Stimulated activated CD4-positive, alpha-beta T cell treated with anti-CD3 and anti-CD28 coated beads, Interleukin-1b, Interleukin-23, amount 100 ng/mL, for 4 hours (primary cell): ENCODE data around the gene GALNT10.
A peak's percentile ranks its signal among the peaks of the same experiment; 100 is the strongest.

Source experiments
- DNase-seq, 2 donors: peaks; one replicate each; pipeline ENCODE4 v3.0.0-alpha.2; 2020; ENCODE audit warnings: low read depth in 2 of 2

GALNT10 gene

GRCh38 chr5:154178661-154179060 is 11.9 kb upstream of the GALNT10 start:
- no peak for DNase-seq

- no peak for DNase-seq
Measured at GRCh38 chr5:154179846-154180710, 10.5 kb upstream of the GALNT10 start.

- no peak for DNase-seq
Measured at GRCh38 chr5:154181161-154181560, 9.4 kb upstream of the GALNT10 start.

- no peak for DNase-seq
Measured at GRCh38 chr5:154189256-154189818, 1.2 kb upstream of the GALNT10 start.

GRCh38 chr5:154189819-154190594 is 526 bp upstream of the GALNT10 start:
- peak; percentile 69 to 71 for DNase-seq

GRCh38 chr5:154191467-154192261 is 1.1 kb downstream of the GALNT10 start:
- DNase-seq, result no peak

- no peak for DNase-seq
Measured at GRCh38 chr5:154193283-154193682, 2.8 kb downstream of the GALNT10 start.

GRCh38 chr5:154193701-154194121 is 3.2 kb downstream of the GALNT10 start:
- DNase-seq, result no peak

- no peak for DNase-seq
Measured at GRCh38 chr5:154194345-154195329, 4.1 kb downstream of the GALNT10 start.

GRCh38 chr5:154196281-154196680 is 5.7 kb downstream of the GALNT10 start:
- no peak for DNase-seq

GRCh38 chr5:154196955-154197652 is 6.6 kb downstream of the GALNT10 start:
- no peak for DNase-seq

- peak; percentile 21 to 40 for DNase-seq
Measured at GRCh38 chr5:154197801-154198491, 7.4 kb downstream of the GALNT10 start.

GRCh38 chr5:154198611-154199230 is 8.2 kb downstream of the GALNT10 start:
- DNase-seq, result no peak

- DNase-seq, result no peak
Measured at GRCh38 chr5:154199263-154199662, 8.7 kb downstream of the GALNT10 start.

- no peak for DNase-seq
Measured at GRCh38 chr5:154199671-154200220, 9.2 kb downstream of the GALNT10 start.

GRCh38 chr5:154200221-154200620 is 9.7 kb downstream of the GALNT10 start:
- DNase-seq, result no peak

GRCh38 chr5:154201108-154201769 is 10.7 kb downstream of the GALNT10 start:
- no peak for DNase-seq
